ENCODE data around the gene INPP5B. TPM values are rescaled to one million over a fixed set of nuclear protein-coding genes. Genes with fewer than 3 reads are reported as not detected.

INPP5B gene
- total and polyA plus RNA-seq, 2 of the 13 experiments (the other 11 are each of a cell fraction or from before 2014, with no cell fraction given): 9.0 to 9.8 TPM

GRCh38 chr1:37978541-37978940, 31.7 kb upstream of the INPP5B start:
- intact Hi-C loops (cut with micrococcal nuclease; ENCODE audit: unreplicated experiment) (no loop called here), in situ Hi-C loops (cut with HindIII; ENCODE audit: extremely low pct_ligation_motif_present, low pct_unique_long_range_greater_than_20kb) (loop anchor here (5.0 kb wide), 1 partner anchor 86 kb away; no protein-coding TSS in a partner anchor)
- H3K9me3 ChIP-seq (ENCODE audit: low read length): no peaks in the 10 kb centered on the region
- TF ChIP-seq BRF2 (CRISPR knock-in tag; IDR thresholded peaks at IDR 0.05): no peak
- TF ChIP-seq BRD4 (CRISPR knock-in tag; IDR thresholded peaks at IDR 0.05): no peak
- TF ChIP-seq ZNF34 (CRISPR knock-in tag; IDR thresholded peaks at IDR 0.05; ENCODE audit: borderline replicate concordance): no peak
- no peak for TF ChIP-seq ATF6 (CRISPR knock-in tag; conservative IDR thresholded peaks at IDR 0.05)
- TF ChIP-seq ZNF850 (CRISPR knock-in tag; conservative IDR thresholded peaks at IDR 0.05): no peak
- TF ChIP-seq HNRNPL (IDR thresholded peaks at IDR 0.05; ENCODE audit: low read depth, low read length): no peak
- TF ChIP-seq ZNF3 (CRISPR knock-in tag; IDR thresholded peaks at IDR 0.05): no peak
- no peak for TF ChIP-seq ZNF547 (CRISPR knock-in tag; IDR thresholded peaks at IDR 0.05)
- TF ChIP-seq GTF3A (CRISPR knock-in tag; conservative IDR thresholded peaks at IDR 0.05): no peak
- no peak for TF ChIP-seq KAT8 (CRISPR knock-in tag; IDR thresholded peaks at IDR 0.05)
- no peak for TF ChIP-seq TFDP1 (CRISPR knock-in tag; IDR thresholded peaks at IDR 0.05; ENCODE audit: borderline replicate concordance)
- no peak for TF ChIP-seq MYPOP (CRISPR knock-in tag; IDR thresholded peaks at IDR 0.05)
- no peak for TF ChIP-seq ZZZ3 (CRISPR knock-in tag; IDR thresholded peaks at IDR 0.05; ENCODE audit: borderline replicate concordance)
- TF ChIP-seq HNF1B (CRISPR knock-in tag; IDR thresholded peaks at IDR 0.05): no peak
- no peak for TF ChIP-seq ZNF768 (CRISPR knock-in tag; IDR thresholded peaks at IDR 0.05)
- TF ChIP-seq ZFP91 (CRISPR knock-in tag; IDR thresholded peaks at IDR 0.05; ENCODE audit: borderline replicate concordance): no peak
- TF ChIP-seq KDM2A (CRISPR knock-in tag; IDR thresholded peaks at IDR 0.05; ENCODE audit: borderline replicate concordance, low read depth): no peak

More at GRCh38 chr1:37978541-37978940, 31.7 kb upstream of the INPP5B start:
- H3K4me1 ChIP-seq (ENCODE audit: insufficient read depth, low read length): no peaks in the 10 kb centered on the region
- H4K20me1 ChIP-seq (ENCODE audit: insufficient read depth, low read length): no peaks in the 10 kb centered on the region
- H3K27ac ChIP-seq (ENCODE audit: extremely low read length, insufficient read depth, low read length): no peak overlapping the region
- POLR2A ChIA-PET: no interaction called here
- DNase-seq (ENCODE audit: low spot score): no peak
- no peak for ATAC-seq
- H3K36me3 ChIP-seq (replicated peaks in 1 of 2; ENCODE audit: control insufficient read depth in 1 of 2, insufficient read depth in 2 of 2, low read length in 2 of 2): peaks cover 20 to 73% of the 10 kb centered on the region in 2 experiments
- H3K79me2 ChIP-seq (ENCODE audit: insufficient read depth, low read length): no peaks in the 10 kb centered on the region
- no peak overlapping the region for H3K9ac ChIP-seq (ENCODE audit: insufficient read depth, low read depth, low read length)
- H3K27me3 ChIP-seq (ENCODE audit: control insufficient read depth in 1 of 2, insufficient read depth in 2 of 2, low read length in 2 of 2): no peaks in the 10 kb centered on the region
- H2AFZ ChIP-seq (ENCODE audit: low read length): no peak overlapping the region
- CTCF ChIA-PET (ENCODE audit: low intra/inter-chr PET ratio, low total read pairs): no interaction called here
- no TSS peak for BruUV-seq (replicated peaks)
- H3K4me3 ChIP-seq (replicated peaks in 1 of 3; ENCODE audit: insufficient read depth in 1 of 3, low read depth in 2 of 3, low read length in 3 of 3): no peak overlapping the region
- FAIRE-seq: no peak
- no peak overlapping the region for H3K4me2 ChIP-seq (ENCODE audit: low read depth, low read length)
- WGBS (ENCODE audit: low lambda C conversion rate): 95% methylated on average over 4 of the region's 4 CpGs
